GM19463 (cell line): ENCODE results near the gene PRSS56.

ENCODE experiments used
- ATAC-seq: cut with Tn5 transposase; IDR thresholded peaks from one replicate; pipeline ENCODE4 v1.9.1; 2021; ENCODE audit warnings: mild to moderate bottlenecking, moderate library complexity; ENCODE audit not compliant: unreplicated experiment

Gene PRSS56

GRCh38 chr2:232519581-232520438, at the start of gene PRSS56:
PRSS56 (plus strand) TSS chr2:232520388; CDS start chr2:232520599, 211 bp downstream.
- ATAC-seq = no peak

- no peak for ATAC-seq
Observed at GRCh38 chr2:232473467-232473890, 46.7 kb upstream of the PRSS56 start.

- no peak for ATAC-seq
Observed at GRCh38 chr2:232476045-232476444, 44.1 kb upstream of the PRSS56 start.

GRCh38 chr2:232476791-232477190, 43.4 kb upstream of the PRSS56 start:
- no peak for ATAC-seq

GRCh38 chr2:232477751-232478510, 42.3 kb upstream of the PRSS56 start:
- ATAC-seq = no peak

GRCh38 chr2:232478571-232479340, 41.4 kb upstream of the PRSS56 start:
- ATAC-seq = no peak

- no peak for ATAC-seq
Observed at GRCh38 chr2:232479341-232480200, 40.6 kb upstream of the PRSS56 start.

- no peak for ATAC-seq
Observed at GRCh38 chr2:232480201-232481190, 39.7 kb upstream of the PRSS56 start.

GRCh38 chr2:232481322-232482140, 38.7 kb upstream of the PRSS56 start:
- ATAC-seq = no peak

GRCh38 chr2:232482301-232483238, 37.6 kb upstream of the PRSS56 start:
- ATAC-seq = no peak

GRCh38 chr2:232483311-232483922, 36.8 kb upstream of the PRSS56 start:
- ATAC-seq = no peak

GRCh38 chr2:232483923-232484627, 36.1 kb upstream of the PRSS56 start:
- ATAC-seq = no peak

- ATAC-seq = no peak
Observed at GRCh38 chr2:232484628-232485347, 35.4 kb upstream of the PRSS56 start.

- no peak for ATAC-seq
Observed at GRCh38 chr2:232485348-232485756, 34.8 kb upstream of the PRSS56 start.

- ATAC-seq = no peak
Observed at GRCh38 chr2:232485757-232486557, 34.2 kb upstream of the PRSS56 start.
